Mammary epithelial cell (primary cell): ENCODE measurements around the gene LDHAL6B.

Source experiments
- CTCF ChIP-seq, 2 donors: IDR thresholded peaks in 1 of 2; conservative IDR thresholded peaks in 1 of 2; 2 replicates each; pipeline ENCODE4 v1.5.1; 2011 to 2012; ENCODE audit warnings: inconsistent platforms in 2 of 2, low read length in 2 of 2, mild to moderate bottlenecking in 2 of 2, control low read depth in 1 of 2, low read depth in 1 of 2; ENCODE audit not compliant: insufficient read depth in 1 of 2; ENCODE audit errors: extremely low read depth in 1 of 2
- EZH2 ChIP-seq: IDR thresholded peaks from 2 replicates; pipeline ENCODE4 v1.6.1; 2012; ENCODE audit warnings: low read length, inconsistent platforms, borderline replicate concordance

GRCh38 chr15:59203008-59203407 is 3.6 kb upstream of the LDHAL6B start:
- TF ChIP-seq CTCF (conservative IDR thresholded peaks at IDR 0.05 in 1 of 2, IDR thresholded peaks at IDR 0.05 in 1 of 2; ENCODE audit: extremely low read depth in 1 of 2, insufficient read depth in 1 of 2, low read depth in 1 of 2, low read length in 2 of 2): no peak
- TF ChIP-seq EZH2: no peak
